Neural cell (in vitro differentiated cells): ENCODE results near the gene PHACTR2.

Experiments
- CTCF ChIP-seq: fragments of 450-650 bp; IDR thresholded peaks from 2 replicates; pipeline ENCODE4 v1.5.1; 2014; ENCODE audit warnings: antibody characterized with exemption, mild to moderate bottlenecking, moderate library complexity; ENCODE audit not compliant: poor library complexity, severe bottlenecking
- EP300 ChIP-seq: fragments of 450-650 bp; conservative IDR thresholded peaks from 2 replicates; pipeline ENCODE4 v1.6.1; 2014; ENCODE audit warnings: antibody characterized with exemption, mild to moderate bottlenecking, moderate library complexity; ENCODE audit not compliant: poor library complexity, severe bottlenecking
- REST ChIP-seq: IDR thresholded peaks from 2 replicates; pipeline ENCODE4 v1.6.1; 2012; ENCODE audit warnings: borderline replicate concordance

- TF ChIP-seq EP300, result no peak
- TF ChIP-seq CTCF, result no peak
- no peak for TF ChIP-seq REST
Measured at GRCh38 chr6:143806282-143807102, 128.7 kb downstream of the PHACTR2 start.
